ENCODE results near the gene CDT1.
"Not testable (repeated sequence)": the region's sequence is repeated elsewhere in the genome, so short reads cannot be mapped to it uniquely, and the experiment has no call there.

Gene CDT1

GRCh38 chr16:88783391-88784073 is 20.1 kb upstream of the CDT1 start:
- ATAC-seq (no peak), DNase-seq (peak; percentile 23)

- ATAC-seq (no peak), DNase-seq (peak; percentile 66)
These were observed 19.3 kb upstream of the CDT1 start for GRCh38 chr16:88784074-88784855.

GRCh38 chr16:88784856-88785105 is 18.8 kb upstream of the CDT1 start:
- DNase-seq = no peak
- peak; percentile 5 for ATAC-seq

- ATAC-seq (peak; percentile 24), DNase-seq (peak; percentile 85)
These were observed 18.3 kb upstream of the CDT1 start, which contains the start of gene PIEZO1 for GRCh38 chr16:88785106-88785924. PIEZO1 (minus strand) TSS chr16:88785220; CDS start chr16:88784964, 256 bp downstream.

GRCh38 chr16:88787579-88788314 is 15.8 kb upstream of the CDT1 start:
- ATAC-seq = no peak
- DNase-seq = no peak

GRCh38 chr16:88788749-88789148 is 14.8 kb upstream of the CDT1 start:
- not testable (repeated sequence) for DNase-seq

GRCh38 chr16:88789594-88789993 is 14.0 kb upstream of the CDT1 start:
- ATAC-seq (no peak), DNase-seq (no peak)

More at GRCh38 chr16:88788749-88789148, 14.8 kb upstream of the CDT1 start:
- not testable (repeated sequence) for ATAC-seq

GRCh38 chr16:88790312-88791211 is 13.0 kb upstream of the CDT1 start:
- DNase-seq = peak; percentile 74

GRCh38 chr16:88792078-88792550 is 11.5 kb upstream of the CDT1 start:
- DNase-seq (no peak), ATAC-seq (peak; percentile 19)

More at GRCh38 chr16:88790312-88791211, 13.0 kb upstream of the CDT1 start:
- peak; percentile 77 for ATAC-seq

- ATAC-seq (no peak), DNase-seq (no peak)
These were observed 10.8 kb upstream of the CDT1 start for GRCh38 chr16:88792668-88793250.

GRCh38 chr16:88793251-88793954 is 10.2 kb upstream of the CDT1 start:
- ATAC-seq = no peak
- DNase-seq = no peak

- no peak for ATAC-seq
- DNase-seq = no peak
These were observed 7.3 kb upstream of the CDT1 start for GRCh38 chr16:88796278-88796677.

GRCh38 chr16:88798073-88798472 is 5.5 kb upstream of the CDT1 start:
- DNase-seq (no peak), ATAC-seq (no peak)

GRCh38 chr16:88798772-88799455 is 4.7 kb upstream of the CDT1 start:
- DNase-seq (no peak), ATAC-seq (no peak)

- DNase-seq (no peak), ATAC-seq (no peak)
These were observed 3.9 kb upstream of the CDT1 start for GRCh38 chr16:88799569-88800276.

- no peak for ATAC-seq
These were observed 3.4 kb upstream of the CDT1 start for GRCh38 chr16:88800277-88800592.

GRCh38 chr16:88804173-88804551 is 573 bp downstream of the CDT1 start:
- DNase-seq = no peak
- ATAC-seq = no peak

More at GRCh38 chr16:88800277-88800592, 3.4 kb upstream of the CDT1 start:
- DNase-seq = no peak

- ATAC-seq (peak; percentile 14), DNase-seq (peak; percentile 60)
These were observed 1.2 kb downstream of the CDT1 start for GRCh38 chr16:88804552-88805339.

All from stimulated activated naive CD8-positive, alpha-beta T cell treated with anti-CD3 and anti-CD28 coated beads, Interleukin-15, Interleukin-2, amounts not matched to agents 100 U/mL and 50 U/mL, for 24 hours (primary cell).